Activated CD4-positive, alpha-beta T cell treated with anti-CD3 and anti-CD28 coated beads, Interleukin-2, amount 50 U/mL, for 4 hours (primary cell): ENCODE measurements around the gene CXCL1.

Experiments used
- DNase-seq, 2 experiments: peaks; one replicate each; pipeline ENCODE4 v3.0.0-alpha.2; 2020

The CXCL1 gene

GRCh38 chr4:73869130-73870055 lies at the start of gene CXCL1:
Gene CXCL1, plus strand, starts transcription at chr4:73869393. Its CDS starts 78 bp downstream, at chr4:73869471.
- DNase-seq, result no peak

DNA sequence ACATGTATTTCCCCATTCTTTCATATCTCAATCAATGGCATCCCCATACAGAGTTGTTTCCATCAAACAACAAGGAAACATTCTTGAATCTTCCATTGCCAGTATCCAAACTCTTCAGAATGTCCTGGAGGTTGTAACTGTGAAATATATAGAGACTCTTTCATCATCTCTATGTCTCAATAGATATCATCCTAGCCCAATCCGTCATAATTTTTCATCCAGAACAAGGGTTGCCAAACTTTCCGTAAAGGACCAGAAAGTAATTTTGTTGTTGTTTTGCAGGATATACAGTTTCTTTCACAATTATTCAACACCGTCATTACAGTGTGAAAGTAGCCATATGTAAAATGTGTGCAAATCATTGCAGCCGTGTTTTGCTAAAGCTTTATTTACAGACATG lies 47.9 kb upstream of the CXCL1 start:
- DNase-seq, result no peak

GRCh38 chr4:73822389-73822788 lies 46.8 kb upstream of the CXCL1 start:
- no peak for DNase-seq

GRCh38 chr4:73822812-73823504 lies 46.2 kb upstream of the CXCL1 start:
- no peak for DNase-seq

DNA sequence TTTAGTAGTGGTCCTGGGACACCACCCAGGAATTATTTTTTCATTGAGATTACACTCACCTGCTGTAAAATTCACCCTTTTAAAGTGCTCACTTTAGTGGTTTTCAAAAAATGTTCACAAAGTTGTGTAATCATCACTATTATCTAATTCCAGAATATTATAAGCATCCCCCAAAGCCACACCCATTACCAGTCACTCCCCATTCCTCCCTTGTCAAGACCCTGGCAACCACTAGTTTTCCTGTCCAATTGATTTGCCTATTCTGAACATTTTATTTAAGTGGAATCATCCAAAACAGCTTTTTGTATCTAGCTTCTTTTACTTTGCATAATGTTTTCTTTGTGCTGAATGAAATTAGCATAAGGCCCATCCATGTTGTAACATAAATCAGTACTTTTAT lies 45.4 kb upstream of the CXCL1 start:
- DNase-seq, result no peak

- no peak for DNase-seq
Observed at GRCh38 chr4:73828956-73829355, 40.2 kb upstream of the CXCL1 start.

GRCh38 chr4:73831569-73831968 lies 37.6 kb upstream of the CXCL1 start:
- no peak for DNase-seq

DNA sequence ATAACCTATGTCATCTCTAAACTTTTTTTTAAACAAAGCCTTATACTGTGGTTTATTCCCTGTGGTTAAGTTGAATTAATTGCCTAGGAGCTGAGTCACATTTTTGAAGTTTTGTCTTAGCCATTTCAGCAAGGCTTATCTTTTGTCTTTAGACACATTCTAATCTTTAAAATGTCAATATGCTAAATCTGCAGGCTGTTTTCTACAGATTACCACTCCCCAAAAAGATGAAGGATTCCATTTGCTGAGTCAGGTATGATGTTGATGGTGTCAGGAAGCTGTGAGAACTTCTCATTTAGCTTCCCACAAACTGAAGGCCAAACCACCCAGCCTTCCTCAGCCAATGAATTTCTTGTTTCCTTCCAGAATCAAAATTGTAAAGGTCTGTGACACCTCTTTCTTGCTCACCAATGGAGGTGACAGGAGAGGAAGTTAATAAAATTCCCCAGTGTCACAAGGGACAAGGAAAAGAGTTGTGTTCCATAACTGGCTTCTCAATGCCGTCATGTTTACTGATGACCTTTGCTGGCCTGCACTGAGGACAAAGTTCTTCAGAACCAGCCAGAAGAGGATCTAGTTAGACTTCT lies 36.4 kb upstream of the CXCL1 start:
- DNase-seq, result no peak

DNA sequence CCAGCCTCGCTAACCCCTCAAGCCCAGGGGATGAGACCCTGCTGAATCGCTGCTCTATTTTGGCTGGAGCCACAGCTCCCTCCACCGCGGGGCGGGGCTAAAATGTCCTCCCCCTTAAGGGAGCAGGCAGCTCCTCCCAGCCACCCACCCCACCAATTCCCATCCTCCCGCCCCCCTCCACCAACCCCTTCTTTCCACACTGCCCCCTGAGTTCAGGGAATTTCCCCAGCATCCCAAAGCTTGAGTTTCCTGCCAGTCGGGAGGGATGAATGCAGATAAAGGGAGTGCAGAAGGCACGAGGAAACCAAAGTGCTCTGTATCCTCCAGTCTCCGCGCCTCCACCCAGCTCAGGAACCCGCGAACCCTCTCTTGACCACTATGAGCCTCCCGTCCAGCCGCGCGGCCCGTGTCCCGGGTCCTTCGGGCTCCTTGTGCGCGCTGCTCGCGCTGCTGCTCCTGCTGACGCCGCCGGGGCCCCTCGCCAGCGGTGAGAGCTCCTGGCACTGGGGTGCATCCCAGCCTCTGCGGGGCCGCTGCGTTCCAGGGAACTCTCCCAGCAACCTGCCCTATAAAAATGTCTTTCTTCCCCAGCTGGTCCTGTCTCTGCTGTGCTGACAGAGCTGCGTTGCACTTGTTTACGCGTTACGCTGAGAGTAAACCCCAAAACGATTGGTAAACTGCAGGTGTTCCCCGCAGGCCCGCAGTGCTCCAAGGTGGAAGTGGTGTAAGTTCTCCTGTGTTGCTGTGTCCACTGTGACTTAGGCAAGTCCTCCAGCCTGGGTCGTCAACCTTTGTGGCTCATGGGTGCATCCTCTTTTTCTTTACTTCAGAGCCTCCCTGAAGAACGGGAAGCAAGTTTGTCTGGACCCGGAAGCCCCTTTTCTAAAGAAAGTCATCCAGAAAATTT lies 32.6 kb upstream of the CXCL1 start, which contains the start of gene CXCL6:
CXCL6 (plus strand) TSS at position 306 of the 907 bp plus-strand sequence; CDS start at position 379, 73 bp downstream.
- no peak for DNase-seq

DNA sequence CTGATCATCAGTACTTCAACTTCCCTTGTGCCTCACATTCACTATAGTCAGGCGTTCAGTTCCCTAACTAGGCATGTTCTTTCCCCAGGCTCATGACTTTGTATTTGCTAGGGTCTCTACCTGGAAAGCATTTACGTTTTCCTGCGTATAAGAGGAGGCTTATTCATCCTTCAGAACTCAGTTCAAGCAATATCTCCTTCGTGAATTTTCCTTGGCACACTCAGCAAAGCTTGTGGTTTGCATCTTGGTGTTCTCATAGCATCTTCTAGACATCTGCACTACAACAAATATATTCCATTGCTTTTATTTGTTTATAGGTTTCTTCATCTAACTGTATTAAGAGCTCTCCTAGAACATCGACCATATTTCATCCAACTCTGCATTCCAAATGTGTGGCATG lies 30.1 kb upstream of the CXCL1 start:
- DNase-seq, result no peak

- no peak for DNase-seq
Observed at GRCh38 chr4:73839715-73840114, 29.5 kb upstream of the CXCL1 start.

DNA sequence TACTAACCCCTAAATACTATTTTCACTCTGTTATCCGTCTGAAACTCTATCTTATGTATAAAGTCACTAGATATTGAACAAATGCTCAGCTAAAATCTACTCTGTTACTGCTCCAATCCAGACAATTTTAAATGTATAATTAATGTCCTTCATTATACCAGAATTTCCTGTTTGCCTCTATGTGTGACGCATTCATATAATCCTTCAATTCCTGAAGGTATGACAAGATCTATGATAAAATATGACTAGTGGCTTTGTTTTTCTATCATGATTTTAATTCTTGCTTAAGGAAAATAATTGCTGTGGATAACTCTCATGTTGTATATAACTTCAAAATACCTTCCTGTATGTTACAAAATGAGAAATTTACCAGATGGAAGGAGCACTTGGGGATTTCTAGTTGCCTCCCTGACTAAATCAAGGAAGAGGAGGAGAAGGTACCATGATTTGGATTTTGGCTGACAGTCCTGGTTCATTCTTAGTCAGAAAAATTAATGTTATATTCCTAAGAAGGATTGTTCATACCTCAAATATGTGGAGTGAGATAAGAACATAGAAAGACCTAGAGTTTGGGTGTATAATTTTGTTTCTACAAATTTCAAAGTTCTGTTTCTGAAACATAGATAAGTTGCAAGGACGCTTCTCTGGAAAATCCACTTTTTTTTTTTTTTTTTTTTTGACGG lies 27.8 kb upstream of the CXCL1 start:
- DNase-seq, result no peak

DNA sequence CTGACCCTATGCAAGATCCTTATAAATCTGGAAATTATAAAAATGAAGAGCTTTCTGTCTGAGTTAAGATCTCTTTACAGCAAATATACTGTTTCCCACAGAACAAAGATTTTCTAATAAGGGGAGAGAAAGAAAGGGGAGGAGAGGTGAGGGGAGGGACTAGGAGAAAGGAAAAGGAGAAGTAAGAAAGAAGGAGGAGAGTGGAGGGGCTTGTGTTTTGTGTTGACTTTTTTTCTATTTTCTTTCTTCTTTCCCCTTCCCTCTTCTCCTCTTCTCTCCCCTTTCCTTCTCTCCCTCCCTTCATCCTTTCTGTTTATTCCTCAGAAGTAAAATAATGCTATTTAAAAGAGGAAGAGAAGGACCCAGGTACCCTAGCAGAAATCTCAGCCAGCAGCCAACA lies 26.5 kb upstream of the CXCL1 start:
- DNase-seq, result no peak

DNA sequence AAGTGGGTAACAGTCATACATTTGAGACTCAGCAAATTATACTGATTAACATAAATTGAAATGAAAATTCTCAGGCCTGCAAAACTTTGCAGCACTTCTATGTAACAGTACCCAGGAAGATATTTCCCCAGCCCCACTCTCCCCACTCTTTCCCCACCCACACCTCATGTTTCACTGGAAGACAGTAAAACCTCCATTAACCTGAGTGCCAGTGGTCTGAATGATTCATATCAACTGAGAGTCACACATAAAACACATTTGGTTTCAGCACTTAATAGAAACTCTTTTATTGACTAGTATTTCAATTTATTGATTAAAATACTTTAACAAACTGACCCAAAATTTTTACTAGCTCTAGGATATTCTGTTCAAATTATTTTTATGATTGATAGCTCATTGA lies 25.8 kb upstream of the CXCL1 start:
- no peak for DNase-seq

GRCh38 chr4:73844345-73844744 lies 24.8 kb upstream of the CXCL1 start:
- DNase-seq, result no peak

- DNase-seq, result no peak
Observed at GRCh38 chr4:73844806-73845205, 24.4 kb upstream of the CXCL1 start.

- no peak for DNase-seq
Observed at GRCh38 chr4:73847526-73848182, 21.5 kb upstream of the CXCL1 start.

- no peak for DNase-seq
Observed at GRCh38 chr4:73848183-73848777, 20.9 kb upstream of the CXCL1 start.

- DNase-seq, result no peak
Observed at GRCh38 chr4:73850261-73850970, 18.8 kb upstream of the CXCL1 start.

DNA sequence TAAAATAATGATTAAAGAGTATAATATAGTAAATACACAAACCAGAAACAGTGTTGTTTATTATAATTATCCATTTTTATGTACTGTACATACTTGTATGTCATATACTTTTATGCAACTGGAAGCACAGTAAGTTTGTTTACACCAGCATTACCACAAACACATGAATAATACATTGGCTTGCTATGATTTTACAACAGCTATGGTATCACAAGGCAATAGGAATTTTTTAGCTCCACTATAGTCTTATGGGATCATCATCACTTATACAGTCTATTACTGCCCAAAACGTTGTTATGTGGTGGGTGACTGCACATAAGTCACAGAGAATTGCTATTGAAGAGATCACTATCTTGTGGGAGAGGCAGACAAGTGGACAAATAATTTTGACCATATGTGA lies 17.9 kb upstream of the CXCL1 start:
- DNase-seq, result no peak
